A673 (cell line): Measurements from ENCODE around the gene JAG1.

Experiments
- CTCF ChIP-seq: fragments of 300-800, 200-600 bp; sonication (generic); conservative IDR thresholded peaks from 2 replicates; pipeline ENCODE4 v1.5.1; 2017; ENCODE audit warnings: low read depth, mild to moderate bottlenecking, antibody characterized with exemption, low read length, moderate library complexity, mixed read lengths
- EZH2 ChIP-seq: fragments of 200-600 bp; sonication (generic); IDR thresholded peaks from 2 replicates; pipeline ENCODE4 v1.6.1; 2017; ENCODE audit warnings: borderline replicate concordance, low read depth, mild to moderate bottlenecking, mixed read lengths, antibody characterized with exemption, low read length; ENCODE audit not compliant: poor library complexity, severe bottlenecking

- TF ChIP-seq CTCF: no peak
- TF ChIP-seq EZH2: no peak
Measured at GRCh38 chr20:10629946-10630650, 43.7 kb downstream of the JAG1 start.
